ENCODE data around the gene LSM7. TPM values are rescaled to one million over a fixed set of nuclear protein-coding genes. Genes with fewer than 3 reads are reported as not detected.

The LSM7 gene
- total RNA-seq, 1 donor: 111 TPM

DNA sequence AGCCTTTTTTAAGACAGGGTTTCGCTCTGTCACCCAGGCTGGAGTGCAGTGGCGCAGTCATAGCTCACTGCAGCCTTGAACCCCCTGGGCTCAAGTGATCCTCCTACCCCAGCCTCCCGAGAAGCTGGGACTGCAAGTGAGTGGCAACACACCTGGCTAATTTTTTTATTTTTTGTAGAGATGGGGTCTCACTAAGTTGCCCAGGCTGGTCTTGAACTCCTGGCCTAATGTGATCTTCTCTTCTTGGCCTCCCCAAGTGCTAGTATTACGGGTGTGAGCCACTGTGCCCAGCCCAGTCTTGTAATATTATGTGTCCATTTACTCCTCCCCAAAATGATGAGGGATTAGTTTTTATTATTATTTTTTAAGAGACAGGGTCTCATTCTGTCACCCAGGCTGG lies 17.3 kb downstream of the LSM7 start:
- Histone ChIP-seq H3K4me3 (ENCODE audit: low read length) (no peak overlapping the region), H3K4me1 (ENCODE audit: insufficient read depth, low read length) (peaks cover 19% of the 10 kb centered on the region), H3K9me3 (ENCODE audit: low read depth, low read length) (no peaks in the 10 kb centered on the region), H3K27me3 (ENCODE audit: insufficient read depth, low read length) (peaks cover 42% of the 10 kb centered on the region)

DNA sequence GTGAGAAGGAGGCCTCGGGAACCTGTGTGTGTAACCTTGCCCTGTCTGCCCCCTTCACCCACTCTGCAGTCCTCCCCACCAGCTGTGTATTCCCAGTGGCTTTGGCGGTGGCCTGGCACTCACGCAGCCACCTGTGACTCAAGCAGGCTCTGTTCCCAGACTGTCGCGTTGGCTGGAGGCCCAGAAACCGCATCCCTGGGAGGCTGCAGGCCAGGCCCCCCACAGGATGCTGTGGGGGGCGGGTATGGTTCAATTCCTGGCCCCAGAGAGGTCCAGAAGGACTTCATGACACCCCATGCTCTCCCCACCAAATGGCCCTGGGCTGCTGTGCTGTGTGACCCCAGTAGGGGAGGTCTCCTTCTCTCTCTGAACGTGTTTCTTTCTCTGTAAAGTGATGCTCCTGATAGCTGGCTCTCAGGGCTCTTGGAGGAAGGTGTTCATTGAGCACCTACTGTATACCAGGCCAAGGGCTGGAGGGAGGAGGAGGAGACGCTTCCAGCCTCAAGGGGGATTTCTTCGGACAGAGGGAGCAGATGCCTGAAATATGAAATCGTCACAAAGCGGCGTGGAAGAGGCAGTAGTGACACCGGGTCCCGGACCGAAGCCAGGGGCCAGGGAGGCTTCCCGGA lies 18.5 kb downstream of the LSM7 start:
- H3K9me3 ChIP-seq (ENCODE audit: low read depth, low read length): no peaks in the 10 kb centered on the region
- H3K27me3 ChIP-seq (ENCODE audit: insufficient read depth, low read length): peaks cover 45% of the 10 kb centered on the region
- H3K4me1 ChIP-seq (ENCODE audit: insufficient read depth, low read length): peaks cover 9% of the 10 kb centered on the region
- no peak overlapping the region for H3K4me3 ChIP-seq (ENCODE audit: low read length)

DNA sequence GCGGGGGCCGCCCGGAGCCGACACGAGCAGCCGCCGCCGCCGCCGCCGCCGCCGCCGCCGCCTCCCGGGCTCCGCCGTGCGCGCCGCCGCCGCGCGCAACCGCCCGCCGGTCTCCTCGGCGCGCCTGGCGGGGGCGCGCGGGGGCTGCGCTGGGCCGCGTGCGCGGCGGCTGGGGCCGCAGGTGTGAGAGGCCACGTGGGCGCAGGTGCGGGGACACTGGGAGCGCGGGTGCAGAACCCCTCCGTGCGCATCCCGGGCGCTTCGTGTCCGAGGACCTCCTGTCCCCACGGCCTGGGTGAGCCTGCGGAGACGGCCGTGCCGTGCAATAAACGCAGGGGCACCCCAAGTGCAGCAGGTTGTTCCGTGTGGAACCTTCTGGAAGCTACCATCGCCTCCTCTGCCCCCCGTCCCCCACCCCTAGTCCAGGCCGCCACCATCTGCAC lies 20.3 kb downstream of the LSM7 start, which contains the start of gene LINGO3:
Gene LINGO3, minus strand, starts transcription at position 41 of the 443 bp plus-strand sequence. CDS start 16,378 bp downstream, outside the sequence.
- peaks cover 19% of the 10 kb centered on the region for H3K4me1 ChIP-seq (ENCODE audit: insufficient read depth, low read length)
- H3K9me3 ChIP-seq (ENCODE audit: low read depth, low read length): no peaks in the 10 kb centered on the region
- peaks cover 52% of the 10 kb centered on the region for H3K27me3 ChIP-seq (ENCODE audit: insufficient read depth, low read length)
- no peak within 1 kb of the TSS for H3K4me3 ChIP-seq (ENCODE audit: low read length)

DNA sequence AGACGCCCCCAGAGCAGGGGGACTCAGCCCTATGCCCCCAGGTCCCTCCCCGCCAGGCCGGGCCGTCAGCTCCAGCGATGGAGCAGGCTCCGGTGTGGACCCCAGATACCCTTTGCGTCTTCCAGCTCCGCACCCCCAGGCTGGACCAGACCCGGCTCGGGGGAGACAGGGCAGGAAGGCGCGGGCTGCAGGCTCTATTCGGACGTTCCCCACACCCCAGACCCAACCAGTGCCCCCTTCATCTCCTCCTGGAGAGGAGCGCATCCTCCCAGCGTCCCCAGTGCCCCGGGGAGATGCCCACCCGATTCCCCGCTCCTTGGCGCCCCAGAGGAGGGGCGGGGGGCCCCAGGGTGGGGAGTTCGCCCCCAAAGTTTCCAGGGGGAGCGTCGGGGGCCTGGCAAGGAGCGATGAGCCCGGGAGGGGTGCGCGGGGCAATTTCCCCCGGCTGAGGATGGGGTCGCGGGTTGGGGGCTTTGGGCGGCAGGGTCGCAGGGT lies 20.8 kb downstream of the LSM7 start:
- H3K27me3 ChIP-seq (ENCODE audit: insufficient read depth, low read length): peaks cover 54% of the 10 kb centered on the region
- H3K9me3 ChIP-seq (ENCODE audit: low read depth, low read length): no peaks in the 10 kb centered on the region
- H3K4me1 ChIP-seq (ENCODE audit: insufficient read depth, low read length): peaks cover 23% of the 10 kb centered on the region
- H3K4me3 ChIP-seq (ENCODE audit: low read length): no peak overlapping the region

DNA sequence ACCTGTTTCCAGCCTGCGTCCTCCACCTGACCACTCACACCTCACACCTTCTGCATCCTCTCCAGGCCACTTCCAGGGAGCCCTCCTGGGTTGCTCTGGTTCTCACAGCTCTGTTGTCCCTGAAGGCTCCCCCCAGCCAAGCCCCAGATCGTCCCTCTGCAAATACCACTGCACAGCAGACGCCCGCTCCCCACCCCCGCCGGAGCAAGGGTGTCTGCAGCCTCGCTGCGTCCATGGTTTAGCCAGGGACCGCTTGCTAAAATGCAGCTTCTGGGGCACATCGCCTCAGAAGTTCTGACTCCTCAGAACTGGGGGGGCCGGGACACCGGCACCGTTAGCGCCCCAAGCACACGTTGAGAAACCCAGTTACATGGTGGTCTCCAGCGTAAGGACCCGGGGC lies 21.4 kb downstream of the LSM7 start:
- Histone ChIP-seq H3K4me1 (ENCODE audit: insufficient read depth, low read length) (peaks cover 26% of the 10 kb centered on the region), H3K9me3 (ENCODE audit: low read depth, low read length) (no peaks in the 10 kb centered on the region), H3K27me3 (ENCODE audit: insufficient read depth, low read length) (peaks cover 53% of the 10 kb centered on the region), H3K4me3 (ENCODE audit: low read length) (no peak overlapping the region)

DNA sequence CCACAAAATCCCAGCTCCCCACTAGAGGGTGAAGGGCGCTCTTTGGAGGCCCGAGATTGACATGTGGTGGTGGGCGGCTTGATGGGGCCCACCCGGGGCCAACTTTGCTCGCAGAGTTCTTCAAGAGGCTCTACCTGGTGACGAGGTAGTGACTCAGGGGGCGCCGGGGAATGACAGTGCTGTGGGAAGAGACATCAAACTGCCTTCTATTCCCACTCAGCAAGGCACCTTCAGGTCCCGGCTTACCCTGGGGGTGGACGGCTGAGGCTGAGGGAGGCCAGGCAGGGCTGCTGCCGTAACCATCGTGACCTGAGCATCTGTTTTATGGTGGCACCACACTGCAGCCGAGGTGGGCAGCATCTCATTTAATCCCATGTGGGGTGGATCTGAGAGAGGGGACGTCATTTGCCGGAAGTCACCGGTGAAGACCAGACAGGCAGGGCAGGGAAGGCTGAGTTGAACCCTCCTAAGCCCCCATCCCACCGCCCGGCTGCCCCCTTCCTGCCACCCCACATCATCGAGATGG lies 22.0 kb downstream of the LSM7 start:
- Histone ChIP-seq H3K27me3 (ENCODE audit: insufficient read depth, low read length) (peaks cover 53% of the 10 kb centered on the region), H3K4me1 (ENCODE audit: insufficient read depth, low read length) (peaks cover 28% of the 10 kb centered on the region)

DNA sequence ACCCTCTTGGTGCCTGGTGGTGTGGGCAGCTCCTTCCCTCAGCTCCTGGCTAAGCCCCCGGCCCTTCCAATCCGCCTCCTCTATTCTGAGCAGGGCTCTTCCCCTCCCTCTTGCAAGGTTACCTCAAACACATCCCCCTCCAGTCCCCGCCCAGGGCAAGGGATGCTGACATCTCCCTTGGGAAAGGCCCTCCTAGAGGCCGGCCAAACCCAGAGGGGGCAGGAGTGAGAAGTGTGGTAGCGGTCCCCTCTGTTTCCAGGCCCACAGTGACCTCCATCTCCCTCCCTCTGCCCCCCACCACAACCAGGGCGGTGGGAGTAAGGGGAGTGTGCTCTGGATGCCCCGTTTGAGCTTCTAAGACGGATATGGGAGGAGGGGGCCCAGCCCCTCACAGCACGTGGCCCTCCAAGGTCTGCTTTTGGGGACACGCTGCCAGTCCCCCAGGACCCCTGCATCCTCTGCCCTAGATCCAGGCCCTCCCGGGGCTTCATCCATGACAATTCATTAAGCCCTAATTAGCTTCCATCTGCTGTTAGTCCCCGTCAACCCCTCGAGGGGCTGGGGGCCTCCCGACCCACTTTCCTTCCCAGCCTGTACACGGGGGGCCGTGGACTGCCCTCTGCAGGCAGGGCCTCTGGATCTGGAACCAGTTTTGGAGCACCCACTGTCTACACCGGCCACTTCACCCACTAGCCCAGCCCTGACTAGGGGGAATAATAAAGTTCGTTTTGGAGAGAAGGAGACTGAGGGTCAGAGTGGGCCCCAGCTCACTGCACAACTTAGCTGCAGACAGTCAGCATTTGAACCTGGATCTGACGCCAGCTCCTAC lies 22.7 kb downstream of the LSM7 start:
- Histone ChIP-seq H3K4me3 (ENCODE audit: low read length) (no peak overlapping the region), H3K9me3 (ENCODE audit: low read depth, low read length) (no peaks in the 10 kb centered on the region), H3K27me3 (ENCODE audit: insufficient read depth, low read length) (peaks cover 53% of the 10 kb centered on the region), H3K4me1 (ENCODE audit: insufficient read depth, low read length) (peaks cover 35% of the 10 kb centered on the region)

More for the DNA sequence above, 22.0 kb downstream of the LSM7 start:
- no peaks in the 10 kb centered on the region for H3K9me3 ChIP-seq (ENCODE audit: low read depth, low read length)
- no peak overlapping the region for H3K4me3 ChIP-seq (ENCODE audit: low read length)

DNA sequence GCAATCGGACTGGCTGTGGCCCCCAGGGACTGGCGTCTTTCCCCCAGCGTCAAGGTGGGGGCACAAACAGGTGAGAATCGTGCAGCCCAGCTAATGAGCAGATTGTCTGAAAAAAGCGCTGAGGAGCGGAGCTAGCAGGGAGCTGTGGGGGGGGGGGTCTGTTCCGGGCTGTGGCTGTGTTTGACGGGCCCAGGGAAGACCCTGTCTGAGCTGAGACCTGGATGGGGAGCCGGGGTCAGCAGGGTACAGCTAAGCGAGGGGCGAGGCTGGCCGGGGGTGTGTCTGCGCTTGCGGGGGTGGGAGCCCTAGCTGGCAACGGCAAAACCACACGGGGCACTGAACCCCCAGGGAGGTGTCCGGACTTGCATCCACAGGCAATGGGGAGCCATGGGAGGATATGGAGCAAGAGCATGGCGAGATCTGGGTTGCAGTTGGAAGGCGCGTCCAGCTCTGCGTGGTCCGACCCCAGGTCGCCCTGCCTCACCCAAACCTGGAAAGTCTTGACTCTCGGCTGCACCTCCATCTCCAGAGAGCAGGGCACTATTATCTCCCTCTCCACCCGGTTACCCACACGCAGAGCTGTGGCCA lies 25.1 kb downstream of the LSM7 start:
- Histone ChIP-seq H3K4me3 (ENCODE audit: low read length) (no peak overlapping the region), H3K4me1 (ENCODE audit: insufficient read depth, low read length) (peaks cover 38% of the 10 kb centered on the region), H3K27me3 (ENCODE audit: insufficient read depth, low read length) (peaks cover 37% of the 10 kb centered on the region), H3K9me3 (ENCODE audit: low read depth, low read length) (no peaks in the 10 kb centered on the region)

DNA sequence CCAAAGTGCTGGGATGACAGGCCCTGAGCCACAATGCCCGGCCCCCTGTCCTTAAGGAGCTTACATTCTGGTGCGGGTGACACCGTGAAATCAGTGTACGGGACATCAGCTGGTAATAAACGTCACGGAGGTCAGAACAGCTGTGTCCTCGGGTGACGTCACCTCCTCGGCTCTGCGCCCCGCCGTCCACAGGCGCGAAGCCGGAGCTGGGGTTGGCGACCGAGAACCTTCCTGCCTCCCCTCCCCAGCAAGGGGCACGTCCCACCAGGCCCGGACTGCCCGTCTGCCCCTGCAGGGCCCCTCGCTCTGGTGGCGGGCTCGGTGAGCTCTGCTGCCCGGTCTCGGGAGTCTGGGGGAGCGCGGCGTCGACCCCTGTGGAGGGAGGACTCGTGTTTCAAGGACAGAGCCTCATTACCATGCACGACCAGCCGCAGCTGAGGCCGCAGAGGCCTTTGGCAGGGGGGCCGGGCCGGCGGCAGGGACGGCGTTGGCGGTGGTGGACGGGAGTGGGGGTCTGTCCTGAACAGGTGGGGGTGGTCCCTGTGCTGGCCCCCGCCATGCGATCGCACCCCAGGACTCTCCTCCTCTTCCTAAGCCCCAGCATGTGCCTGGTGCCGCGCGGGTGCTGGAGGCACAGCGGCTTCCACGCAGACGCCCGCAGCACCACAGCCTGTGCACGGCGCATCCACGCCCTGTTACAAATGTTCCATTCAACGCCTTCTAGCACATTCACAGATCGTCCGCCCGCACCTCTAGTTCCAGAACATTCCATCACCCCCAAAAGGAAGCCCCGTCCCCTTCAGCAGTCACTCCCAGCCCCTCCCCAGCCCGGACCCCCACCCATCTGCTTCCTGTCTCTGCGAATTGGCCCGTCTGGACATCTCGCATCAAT lies 25.8 kb downstream of the LSM7 start:
- H3K9me3 ChIP-seq (ENCODE audit: low read depth, low read length): no peaks in the 10 kb centered on the region
- H3K4me3 ChIP-seq (ENCODE audit: low read length): no peak overlapping the region
- H3K4me1 ChIP-seq (ENCODE audit: insufficient read depth, low read length): peaks cover 36% of the 10 kb centered on the region
- peaks cover 33% of the 10 kb centered on the region for H3K27me3 ChIP-seq (ENCODE audit: insufficient read depth, low read length)

DNA sequence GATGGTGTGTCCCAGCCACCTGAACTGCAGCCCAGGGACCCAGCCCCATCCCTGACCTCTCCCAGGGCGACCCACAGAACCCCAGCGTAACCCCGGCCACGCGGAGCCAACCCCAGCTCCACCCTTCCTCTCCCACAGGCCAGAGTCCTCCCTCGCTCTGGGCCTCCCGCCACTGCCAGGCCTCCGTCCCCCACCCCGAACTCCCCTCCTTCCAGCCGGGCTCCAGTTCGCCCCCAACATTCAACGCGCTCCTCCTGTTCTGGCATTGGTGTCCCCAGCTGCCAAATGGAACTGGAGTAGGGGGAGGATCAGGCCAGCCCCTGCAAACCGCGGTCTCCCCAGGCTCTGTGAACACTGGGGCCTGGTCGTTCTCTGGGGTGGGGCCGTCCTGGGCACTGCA lies 27.9 kb downstream of the LSM7 start:
- Histone ChIP-seq H3K4me3 (ENCODE audit: low read length) (no peak overlapping the region), H3K4me1 (ENCODE audit: insufficient read depth, low read length) (peaks cover 39% of the 10 kb centered on the region), H3K9me3 (ENCODE audit: low read depth, low read length) (no peaks in the 10 kb centered on the region), H3K27me3 (ENCODE audit: insufficient read depth, low read length) (peaks cover 16% of the 10 kb centered on the region)

DNA sequence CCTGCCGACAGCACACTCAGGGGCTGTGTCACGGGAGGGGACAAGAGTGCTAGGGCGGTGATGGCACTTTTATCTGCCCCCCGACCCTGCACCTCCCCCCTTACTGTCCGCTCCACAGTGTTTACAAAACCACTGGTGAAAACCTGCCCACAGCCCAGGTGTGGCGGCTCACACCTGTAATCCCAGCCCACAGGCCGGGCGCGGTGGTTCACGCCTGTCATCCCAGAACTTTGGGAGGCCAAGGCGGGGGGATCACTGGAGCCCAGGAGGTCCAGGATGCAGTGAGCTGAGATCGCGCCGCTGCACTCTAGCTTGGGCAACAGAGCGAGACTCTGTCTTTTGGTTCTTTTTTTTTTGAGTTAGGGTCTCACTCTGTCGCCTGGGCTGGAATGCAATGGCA lies 32.2 kb downstream of the LSM7 start:
- peaks cover 46% of the 10 kb centered on the region for H3K4me1 ChIP-seq (ENCODE audit: insufficient read depth, low read length)
- H3K4me3 ChIP-seq (ENCODE audit: low read length): no peak overlapping the region
- H3K27me3 ChIP-seq (ENCODE audit: insufficient read depth, low read length): no peaks in the 10 kb centered on the region
- H3K9me3 ChIP-seq (ENCODE audit: low read depth, low read length): no peaks in the 10 kb centered on the region

DNA sequence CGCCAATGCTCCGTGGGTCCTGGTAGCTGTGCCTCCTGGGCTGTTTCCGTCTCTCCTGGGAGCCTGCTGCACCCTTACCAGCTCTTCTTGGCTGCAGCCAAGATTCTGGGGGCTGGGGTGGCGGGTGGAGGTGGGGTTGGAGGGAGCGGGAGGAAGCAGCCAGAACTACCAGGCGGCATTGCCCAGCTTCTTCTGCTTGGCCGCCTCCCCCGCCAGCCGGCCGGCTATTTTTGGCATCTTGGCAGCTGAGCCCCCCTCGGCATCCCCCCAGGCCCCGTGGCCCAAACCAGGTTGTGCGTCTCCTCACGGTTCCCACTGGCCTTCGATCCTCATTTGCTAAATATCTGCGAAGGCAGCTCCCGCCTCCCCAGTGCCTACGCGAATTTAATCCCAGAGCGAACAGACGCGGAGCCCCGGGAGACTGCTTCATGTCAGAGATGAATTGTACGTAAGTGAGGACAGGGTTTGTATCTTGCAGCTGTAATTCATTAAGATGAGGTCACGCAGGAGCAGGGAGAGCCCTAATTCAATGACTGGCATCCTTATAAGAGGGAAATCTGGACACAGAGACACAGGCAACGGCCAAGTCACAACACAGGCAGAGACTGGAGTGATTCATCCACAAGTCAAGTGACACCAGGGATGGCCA lies 33.6 kb downstream of the LSM7 start:
- H3K4me3 ChIP-seq (ENCODE audit: low read length): no peak overlapping the region
- no peaks in the 10 kb centered on the region for H3K27me3 ChIP-seq (ENCODE audit: insufficient read depth, low read length)
- H3K4me1 ChIP-seq (ENCODE audit: insufficient read depth, low read length): peaks cover 42% of the 10 kb centered on the region
- H3K9me3 ChIP-seq (ENCODE audit: low read depth, low read length): no peaks in the 10 kb centered on the region

DNA sequence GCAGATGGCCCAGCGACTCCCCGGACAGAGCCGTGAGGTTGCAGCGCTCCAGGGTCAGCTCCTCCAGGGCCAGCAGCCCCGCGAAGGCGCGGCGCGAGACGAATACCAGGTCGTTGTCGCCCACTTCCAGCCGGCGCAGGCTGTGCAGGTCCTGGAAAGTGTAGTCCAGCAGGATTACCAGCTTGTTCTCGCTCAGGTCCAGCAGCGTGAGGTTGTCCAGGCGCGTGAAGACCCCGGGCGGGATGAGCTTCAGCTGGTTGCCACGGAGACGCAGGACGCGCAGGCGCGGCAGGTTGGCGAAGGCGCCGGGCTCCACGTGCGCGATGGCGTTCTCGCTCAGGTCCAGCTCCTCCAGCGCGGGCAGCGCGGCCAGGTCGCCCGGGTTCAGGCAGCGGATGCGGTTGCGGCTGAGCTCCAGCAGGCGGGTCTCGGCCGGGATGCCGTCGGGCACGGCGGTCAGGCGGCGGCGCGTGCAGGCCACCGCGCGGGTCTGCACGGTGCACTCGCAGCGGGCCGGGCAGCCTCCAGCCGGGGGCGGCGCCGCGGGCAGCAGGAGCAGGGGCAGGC lies 37.1 kb downstream of the LSM7 start:
- H3K4me3 ChIP-seq (ENCODE audit: low read length): peak overlapping the region; percentile 55
- H3K4me1 ChIP-seq (ENCODE audit: insufficient read depth, low read length): peaks cover 73% of the 10 kb centered on the region
- H3K27me3 ChIP-seq (ENCODE audit: insufficient read depth, low read length): no peaks in the 10 kb centered on the region
- H3K9me3 ChIP-seq (ENCODE audit: low read depth, low read length): no peaks in the 10 kb centered on the region

Measured in mononuclear cell (primary cell).